ENCODE data around the gene ARL10. TPM values are rescaled to one million over a fixed set of nuclear protein-coding genes. Genes with fewer than 3 reads are reported as not detected.

Gene ARL10
- total RNA-seq, 1 experiment from 2014 or later: 9.6 TPM

DNA sequence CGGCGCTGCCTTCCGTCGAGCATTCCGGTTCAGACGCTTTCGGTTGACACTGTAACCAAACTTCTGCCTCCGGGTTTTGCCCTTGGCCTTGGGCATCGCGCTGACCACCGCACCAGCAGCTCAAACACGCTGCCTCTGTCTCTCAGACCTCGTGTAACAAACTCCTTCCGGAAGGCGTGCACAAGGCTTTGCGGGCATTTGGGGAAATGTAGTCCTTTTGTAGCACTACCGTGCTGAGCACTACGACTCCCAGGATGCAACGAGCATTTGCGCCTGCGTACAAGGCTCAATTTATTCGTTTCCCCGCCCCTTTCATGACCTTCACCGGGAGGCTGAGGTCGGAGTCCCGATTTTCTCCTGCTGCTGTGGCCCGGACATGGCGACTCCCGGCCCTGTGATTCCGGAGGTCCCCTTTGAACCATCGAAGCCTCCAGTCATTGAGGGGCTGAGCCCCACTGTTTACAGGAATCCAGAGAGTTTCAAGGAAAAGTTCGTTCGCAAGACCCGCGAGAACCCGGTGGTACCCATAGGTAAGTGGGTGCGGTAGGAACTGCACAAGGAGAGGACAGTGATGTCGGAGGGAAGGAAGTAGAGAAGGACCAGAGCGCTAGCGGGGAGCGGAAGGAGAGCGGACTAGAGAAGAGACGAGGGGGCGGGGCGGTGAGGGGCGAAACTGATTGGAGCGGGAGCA is 23.3 kb downstream of the ARL10 start, which contains the start of the genes HIGD2A and NOP16:
HIGD2A (plus strand) TSS at position 308 of the 691 bp plus-strand sequence; CDS start at position 377, 69 bp downstream.
NOP16 (minus strand) TSS at position 155 of the 691 bp plus-strand sequence; CDS start at position 96, 59 bp downstream.
- Histone ChIP-seq H2BK12ac (ENCODE audit: insufficient read length, low read depth, low read length) (no peak within 1 kb of the TSS), H2AK5ac (ENCODE audit: insufficient read length, low read length) (no peak within 1 kb of the TSS), H4K8ac (replicated peaks; ENCODE audit: insufficient read length, low read depth, low read length) (no peak within 1 kb of the TSS), H3K4ac (ENCODE audit: low read depth, low read length) (no peak within 1 kb of the TSS), H2AFZ (ENCODE audit: low read length) (no peak within 1 kb of the TSS), H3K79me1 (ENCODE audit: insufficient read depth, low read depth, low read length, poor library complexity, severe bottlenecking) (no peaks in the 10 kb centered on the region), H3K18ac (ENCODE audit: insufficient read length, low read depth, low read length) (peak within 1 kb of the TSS; percentile 73), H2BK5ac (ENCODE audit: insufficient read length, low read length) (no peak within 1 kb of the TSS), H3K9ac (ENCODE audit: extremely low read depth, insufficient read length, low read length) (peak within 1 kb of the TSS; percentile 77), H2BK15ac (ENCODE audit: low read depth, low read length) (no peak within 1 kb of the TSS), H3K27me3 (ENCODE audit: insufficient read depth, low read length) (no peaks in the 10 kb centered on the region), H2BK20ac (ENCODE audit: low read depth, low read length, poor library complexity, severe bottlenecking) (no peak within 1 kb of the TSS), H3K23me2 (ENCODE audit: insufficient read length, low read depth, low read length, poor library complexity, severe bottlenecking) (peaks cover 7% of the 10 kb centered on the region), H3K79me2 (ENCODE audit: insufficient read depth, low read length) (peaks cover 8% of the 10 kb centered on the region; the same call in 1 of the 2 replicates), H4K5ac (ENCODE audit: insufficient read length, low read depth, low read length) (no peak within 1 kb of the TSS), H4K20me1 (ENCODE audit: control insufficient read depth, insufficient read depth, insufficient read length) (no peaks in the 10 kb centered on the region), H3K14ac (ENCODE audit: insufficient read depth, low read length) (peak within 1 kb of the TSS; percentile 55; the same call in 1 of the 2 replicates), H3K56ac (ENCODE audit: insufficient read length, low read depth, low read length) (no peak within 1 kb of the TSS), H3K4me1 (ENCODE audit: insufficient read depth, low read length) (no peaks in the 10 kb centered on the region), H3K4me2 (ENCODE audit: insufficient read depth, insufficient read length, low read length) (peak within 1 kb of the TSS; percentile 89), H3K9me3 (ENCODE audit: control insufficient read depth, low read depth, low read length) (no peaks in the 10 kb centered on the region), H3K27ac (ENCODE audit: insufficient read length, low read depth, low read length) (peak within 1 kb of the TSS; percentile 0), H4K91ac (ENCODE audit: insufficient read length, low read depth, low read length) (no peak within 1 kb of the TSS), H3T11ph (ENCODE audit: low read length) (no peak within 1 kb of the TSS), H2BK120ac (ENCODE audit: low read depth, low read length, poor library complexity, severe bottlenecking) (no peak within 1 kb of the TSS), H3K23ac (ENCODE audit: insufficient read length, low read depth, low read length) (no peak within 1 kb of the TSS)
- peaks cover 30 to 51% (median 36%) of the 10 kb centered on the region in 3 experiments for H3K36me3 Mint-ChIP-seq (ENCODE audit: insufficient read depth in 1 of 3, low read depth in 3 of 3)
- H3K9me3 Mint-ChIP-seq: peaks cover 0 to 3% of the 10 kb centered on the region in 2 experiments; a peak in 1 of 5 replicates
- no CpG with 5 or more reads among the region's 47 CpGs for WGBS (ENCODE audit: extremely low coverage, insufficient read length, low lambda C conversion rate)
- DNase-seq: peak; percentile 99
- TF ChIP-seq, protein P1, sequence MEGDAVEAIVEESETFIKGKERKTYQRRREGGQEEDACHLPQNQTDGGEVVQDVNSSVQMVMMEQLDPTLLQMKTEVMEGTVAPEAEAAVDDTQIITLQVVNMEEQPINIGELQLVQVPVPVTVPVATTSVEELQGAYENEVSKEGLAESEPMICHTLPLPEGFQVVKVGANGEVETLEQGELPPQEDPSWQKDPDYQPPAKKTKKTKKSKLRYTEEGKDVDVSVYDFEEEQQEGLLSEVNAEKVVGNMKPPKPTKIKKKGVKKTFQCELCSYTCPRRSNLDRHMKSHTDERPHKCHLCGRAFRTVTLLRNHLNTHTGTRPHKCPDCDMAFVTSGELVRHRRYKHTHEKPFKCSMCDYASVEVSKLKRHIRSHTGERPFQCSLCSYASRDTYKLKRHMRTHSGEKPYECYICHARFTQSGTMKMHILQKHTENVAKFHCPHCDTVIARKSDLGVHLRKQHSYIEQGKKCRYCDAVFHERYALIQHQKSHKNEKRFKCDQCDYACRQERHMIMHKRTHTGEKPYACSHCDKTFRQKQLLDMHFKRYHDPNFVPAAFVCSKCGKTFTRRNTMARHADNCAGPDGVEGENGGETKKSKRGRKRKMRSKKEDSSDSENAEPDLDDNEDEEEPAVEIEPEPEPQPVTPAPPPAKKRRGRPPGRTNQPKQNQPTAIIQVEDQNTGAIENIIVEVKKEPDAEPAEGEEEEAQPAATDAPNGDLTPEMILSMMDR (conservative IDR thresholded peaks at IDR 0.05): no peak
- no peaks in the 10 kb centered on the region for H3K27me3 Mint-ChIP-seq (ENCODE audit: low read depth)
- peaks cover 12% of the 10 kb centered on the region in 2 experiments for H3K4me1 Mint-ChIP-seq
- H3K27ac Mint-ChIP-seq: peak within 1 kb of the TSS; percentile 100
- peak within 1 kb of the TSS; percentile 97 to 99 for H3K4me3 Mint-ChIP-seq

All from H9 (cell line).